GM18520 (cell line): ENCODE results near the gene CERCAM.
"Not testable (repeated sequence)": the region's sequence is repeated elsewhere in the genome, so short reads cannot be mapped to it uniquely, and the experiment has no call there.

Experiments used
- ATAC-seq: cut with Tn5 transposase; IDR thresholded peaks from one replicate; pipeline ENCODE4 v1.9.1; 2021; ENCODE audit not compliant: unreplicated experiment

CERCAM gene

DNA sequence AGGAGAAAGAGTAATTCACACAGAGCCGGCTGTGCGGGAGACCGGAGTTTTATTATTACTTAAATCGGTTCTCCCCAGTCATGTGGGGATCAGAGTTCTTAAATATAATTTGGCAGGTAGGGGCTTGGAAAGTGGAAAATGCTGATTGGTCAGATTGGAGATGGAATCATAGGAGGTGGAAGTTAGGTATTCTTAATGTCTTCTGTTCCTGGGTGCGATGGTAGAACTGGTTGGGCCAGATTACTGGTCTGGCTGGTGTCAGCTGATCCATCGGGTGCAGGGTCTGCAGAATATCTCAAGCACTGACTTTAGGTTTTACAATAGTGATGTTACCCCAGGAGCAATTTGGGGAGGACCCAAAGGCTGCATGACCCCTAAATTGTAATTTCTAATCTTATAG lies 4.6 kb upstream of the CERCAM start:
- no peak for ATAC-seq

GRCh38 chr9:128416432-128417019 lies 4.1 kb upstream of the CERCAM start:
- no peak for ATAC-seq

DNA sequence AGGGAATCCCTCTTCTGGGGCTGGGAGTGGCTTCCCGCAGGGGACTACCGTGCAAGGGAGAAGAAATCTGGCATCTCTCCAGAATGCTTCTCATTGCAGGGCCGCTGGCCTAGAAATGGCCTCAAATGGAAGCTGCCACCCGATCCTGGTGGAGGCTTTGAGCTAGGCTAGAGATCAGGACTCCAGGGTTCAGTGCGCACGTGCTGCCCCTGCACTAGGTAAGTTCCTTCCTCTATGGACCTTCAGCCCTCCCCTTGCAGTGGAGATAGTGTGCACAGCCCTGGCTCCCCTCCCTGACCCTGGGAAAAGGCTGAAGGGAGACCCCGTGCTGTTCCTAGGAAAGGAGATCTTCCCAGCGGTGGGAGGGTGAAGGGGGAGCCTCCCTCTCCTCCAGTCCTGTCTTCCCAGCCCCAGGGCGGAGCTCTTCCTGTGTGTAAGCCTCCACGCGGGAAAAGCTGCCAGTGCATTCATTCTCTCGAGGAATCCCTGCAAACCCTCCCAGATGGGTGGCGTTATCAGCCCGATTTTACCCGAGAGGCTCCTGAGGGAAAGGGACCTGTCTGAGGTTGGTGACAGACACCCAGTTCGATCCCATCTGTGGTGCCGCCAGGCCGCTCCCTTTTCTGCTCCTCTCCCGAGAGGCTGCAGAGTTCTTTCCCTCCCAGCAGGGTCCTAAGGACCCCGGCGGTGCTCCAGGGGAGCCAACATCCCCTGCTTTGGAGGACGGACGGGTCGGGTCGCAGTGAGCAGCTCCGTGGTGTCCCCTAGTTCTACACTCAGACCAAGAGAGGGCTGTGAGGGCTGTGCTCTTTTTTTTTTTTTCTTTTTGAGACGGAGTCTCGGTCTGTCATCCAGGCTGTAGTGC lies 1.4 kb upstream of the CERCAM start:
- no peak for ATAC-seq

DNA sequence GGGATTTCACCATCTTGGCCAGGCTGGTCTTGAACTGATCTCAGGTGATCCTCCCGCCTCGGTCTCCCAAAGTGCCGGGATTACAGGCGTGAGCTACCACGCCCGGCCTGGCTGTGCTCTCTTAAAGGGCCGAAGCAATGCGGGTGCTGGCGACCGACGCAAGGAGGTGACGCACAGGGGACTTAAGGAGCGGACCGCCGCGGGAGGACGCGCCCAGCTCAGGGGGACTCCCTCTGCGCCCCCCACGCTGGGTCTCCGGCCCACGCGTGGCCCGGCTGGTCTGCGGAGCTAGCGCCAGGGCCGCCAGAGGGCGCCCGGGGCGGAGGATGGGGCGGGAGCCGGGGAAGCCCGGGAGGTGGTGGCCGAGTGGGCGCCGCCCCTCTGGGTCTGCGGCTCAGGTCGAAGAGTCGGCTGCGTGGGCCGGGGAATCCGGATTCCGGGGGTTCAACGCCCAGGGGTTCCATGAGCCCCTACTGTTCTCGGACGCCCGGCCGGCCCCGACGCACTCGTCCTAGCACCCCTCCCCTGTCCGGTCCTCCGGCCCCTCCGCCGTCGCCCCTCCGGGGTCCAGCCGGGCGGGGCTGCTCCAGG lies 502 bp upstream of the CERCAM start:
- peak; percentile 50 for ATAC-seq

DNA sequence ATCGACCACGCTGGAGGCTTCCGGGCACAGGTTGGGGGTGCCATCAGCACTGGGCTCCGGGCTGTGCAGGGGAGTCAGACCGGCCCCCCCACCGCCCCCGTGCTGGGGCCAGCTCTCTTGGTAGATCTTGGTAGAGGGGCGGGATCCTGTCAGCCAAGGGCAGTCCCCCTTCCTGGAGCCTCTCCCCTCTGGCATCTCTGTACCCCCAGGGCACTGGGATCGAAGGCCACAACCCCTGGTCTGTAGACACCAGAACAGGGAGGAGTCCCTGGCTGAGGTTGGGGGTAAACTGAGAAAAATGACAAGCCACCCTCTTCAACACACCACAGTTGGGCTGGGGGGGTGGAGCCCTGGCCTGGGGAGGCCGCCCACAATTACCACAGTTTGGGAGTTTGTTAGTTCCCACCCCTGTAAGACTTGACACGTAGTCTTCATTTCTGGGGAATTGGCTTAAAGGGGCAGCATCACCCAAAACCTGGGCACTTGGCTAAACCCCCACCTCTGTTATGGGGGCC lies 882 bp downstream of the CERCAM start:
- no peak for ATAC-seq

GRCh38 chr9:128422022-128422782 lies 1.5 kb downstream of the CERCAM start:
- not testable (repeated sequence) for ATAC-seq

- ATAC-seq, result no peak
These were observed 2.1 kb downstream of the CERCAM start for GRCh38 chr9:128422783-128423150.

DNA sequence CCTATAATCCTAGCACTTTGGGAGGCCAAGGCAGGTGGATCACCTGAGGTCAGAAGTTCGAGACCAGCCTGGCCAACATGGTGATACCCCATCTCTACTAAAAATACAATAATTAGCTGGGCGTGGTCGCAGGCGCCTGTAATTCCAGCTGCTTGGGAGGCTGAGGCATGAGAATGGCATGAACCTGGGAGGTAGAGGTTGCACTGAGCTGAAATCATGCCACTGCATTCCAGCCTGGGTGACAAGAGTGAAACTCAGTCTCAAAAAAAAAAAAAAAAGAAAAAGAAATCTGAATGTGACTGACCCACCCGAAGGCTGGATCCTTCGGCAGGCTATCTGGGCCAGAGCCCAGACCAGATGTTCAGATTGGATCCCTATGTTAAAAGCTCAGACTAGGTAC lies 2.7 kb downstream of the CERCAM start:
- ATAC-seq, result not testable (repeated sequence)

- ATAC-seq, result no peak
These were observed 3.7 kb downstream of the CERCAM start for GRCh38 chr9:128424268-128424780.

GRCh38 chr9:128428644-128429512 lies 8.2 kb downstream of the CERCAM start:
- no peak for ATAC-seq

DNA sequence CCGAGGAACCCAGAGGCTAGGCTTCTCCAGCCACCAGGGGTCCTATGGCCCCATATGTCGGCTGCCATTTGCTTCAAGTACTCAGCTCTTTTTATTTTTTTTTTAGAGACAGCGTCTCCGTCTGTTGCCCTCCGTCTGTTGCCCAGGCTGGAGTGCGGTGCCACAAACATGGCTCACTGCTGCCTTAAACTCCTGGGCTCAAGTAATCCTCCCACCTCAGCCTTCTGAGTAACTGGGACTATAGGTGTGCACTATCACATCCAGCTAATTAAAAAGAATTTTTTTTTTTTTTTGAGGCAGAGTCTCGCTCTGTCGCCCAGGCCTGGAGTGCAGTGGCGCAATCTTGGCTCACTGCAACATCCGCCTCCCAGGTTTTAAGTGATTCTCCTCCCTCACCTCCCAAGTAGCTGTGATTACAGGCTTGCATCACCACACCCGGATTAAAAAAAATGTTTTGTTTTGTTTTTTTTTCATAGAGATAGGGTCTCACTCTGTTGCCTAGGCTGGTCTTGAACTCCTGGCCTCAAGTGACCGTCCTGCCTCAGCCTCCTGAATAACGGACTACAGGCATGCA lies 8.9 kb downstream of the CERCAM start:
- ATAC-seq, result no peak

DNA sequence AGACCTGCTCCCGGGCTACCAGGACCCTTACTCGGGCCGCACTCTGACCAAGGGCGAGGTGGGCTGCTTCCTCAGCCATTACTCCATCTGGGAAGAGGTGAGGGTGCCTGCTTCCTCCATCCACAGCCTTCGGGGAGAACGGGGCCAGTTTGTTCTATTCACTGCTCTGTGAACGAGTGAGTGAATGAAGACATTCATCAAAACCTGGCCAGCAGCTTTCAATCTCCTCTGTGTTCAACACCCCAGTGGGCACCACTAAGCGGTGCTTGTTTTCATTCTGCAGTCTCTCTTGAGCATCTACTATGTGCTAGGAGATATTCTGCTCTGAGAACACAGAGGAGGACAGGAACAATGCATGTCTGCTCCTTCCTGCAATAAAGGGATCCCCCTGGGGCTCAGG lies 10.6 kb downstream of the CERCAM start:
- no peak for ATAC-seq

DNA sequence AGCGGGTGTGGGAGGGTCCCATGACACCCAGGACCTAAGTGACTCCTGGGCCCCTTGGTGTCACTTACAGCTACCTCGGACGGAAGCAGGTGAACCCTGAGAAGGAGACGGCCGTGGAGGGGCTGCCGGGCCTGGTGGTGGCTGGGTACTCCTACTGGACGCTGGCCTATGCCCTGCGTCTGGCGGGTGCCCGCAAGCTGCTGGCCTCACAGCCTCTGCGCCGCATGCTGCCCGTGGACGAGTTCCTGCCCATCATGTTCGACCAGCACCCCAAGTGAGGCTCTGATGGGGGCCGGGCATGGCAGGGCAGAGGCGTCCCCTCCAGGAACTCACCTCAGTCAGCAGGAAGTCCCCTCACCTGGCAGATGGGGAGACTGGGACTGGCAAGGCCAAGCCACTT lies 13.7 kb downstream of the CERCAM start:
- ATAC-seq, result no peak

GRCh38 chr9:128435611-128436010 lies 15.0 kb downstream of the CERCAM start:
- no peak for ATAC-seq

GRCh38 chr9:128438343-128439109 lies 17.9 kb downstream of the CERCAM start:
- ATAC-seq, result no peak

GRCh38 chr9:128439273-128439672 lies 18.6 kb downstream of the CERCAM start:
- no peak for ATAC-seq

- ATAC-seq, result no peak
These were observed 21.5 kb downstream of the CERCAM start for GRCh38 chr9:128442150-128442549.

- not testable (repeated sequence) for ATAC-seq
These were observed 25.8 kb downstream of the CERCAM start for GRCh38 chr9:128446505-128446904.

- ATAC-seq, result no peak
These were observed 28.1 kb downstream of the CERCAM start for GRCh38 chr9:128448746-128449145.
